K562 (cell line): ENCODE measurements around the gene BAD. TPM values are rescaled to one million over a fixed set of nuclear protein-coding genes. Genes with fewer than 3 reads are reported as not detected.
A peak's percentile ranks its signal among the peaks of the same experiment; 100 is the strongest.

ENCODE experiments used
- ATAC-seq: fragments of 200-7000 bp; cut with Tn5 transposase; 3 replicates; pipeline ENCODE4 v1.9.1; 2020; ENCODE audit warnings: moderate library complexity
- BruUV-seq: library from RNA; stranded (reverse); fragments of 400-500 nt; replicated peaks from 2 replicates; lab custom pipeline; 2021; lab: Mats Ljungman, UMichigan
- CTCF ChIA-PET: fragments of 300-600 bp; formaldehyde crosslinking; extraction: SDS; loops from one replicate; lab custom pipeline; 2021; ENCODE audit warnings: low intra/inter-chr PET ratio; lab: Yijun Ruan, JAX
- POLR2A ChIA-PET: fragments of 300-600, 350-650 bp; sonication (Branson Sonifier 250); formaldehyde crosslinking; extraction: SDS; loops from one replicate; lab custom pipeline; 2021; ENCODE audit warnings: antibody characterized with exemption, inconsistent platforms; lab: Yijun Ruan, JAX
- DNase-seq, 4 experiments: peaks; one replicate each; pipeline versions ENCODE4 v3.0.0 to v3.0.0-alpha.2; 2011 to 2018; ENCODE audit warnings: low spot score in 3 of 4, mixed read lengths in 3 of 4; ENCODE audit errors: extremely low read depth in 1 of 4
- FAIRE-seq: peaks from 2 replicates; lab custom pipeline; 2011; peaks lifted over from hg19 to GRCh38; lab: Jason Lieb, UNC
- H2AFZ ChIP-seq: 2 replicates; pipeline ENCODE4 v1.6.0; 2011; ENCODE audit warnings: low read depth, low read length, control low read depth, inconsistent platforms
- H3K27ac ChIP-seq: fragments of 200-600 bp; 3 replicates; pipeline ENCODE4 v1.8.0; 2011; ENCODE audit warnings: low read depth, mild to moderate bottlenecking, control low read depth, inconsistent platforms, low read length, moderate library complexity, mixed read lengths; ENCODE audit errors: extremely low read depth
- H3K27me3 ChIP-seq, 2 experiments: fragments of 300-600 bp in 1 of 2; 2 replicates in 1 of 2; 3 replicates in 1 of 2; pipeline versions ENCODE4 v1.6.0 to v1.8.0; 2011; ENCODE audit warnings: inconsistent platforms in 2 of 2, low read length in 2 of 2, mild to moderate bottlenecking in 1 of 2, mixed read lengths in 1 of 2, moderate library complexity in 1 of 2; ENCODE audit not compliant: control insufficient read depth in 2 of 2, insufficient read depth in 2 of 2
- H3K36me3 ChIP-seq: fragments of 300-600 bp; 3 replicates; pipeline ENCODE4 v1.8.0; 2011; ENCODE audit warnings: mild to moderate bottlenecking, low read length, inconsistent platforms; ENCODE audit not compliant: control insufficient read depth, insufficient read depth
- H3K4me1 ChIP-seq, 2 experiments: fragments of 200-600 bp in 1 of 2; replicated peaks in 1 of 2; 2 replicates in 1 of 2; 3 replicates in 1 of 2; pipeline versions ENCODE4 v1.5.1 to v1.8.0; 2011; ENCODE audit warnings: inconsistent platforms in 2 of 2, low read length in 2 of 2, mild to moderate bottlenecking in 1 of 2, mixed read lengths in 1 of 2, moderate library complexity in 1 of 2; ENCODE audit not compliant: control insufficient read depth in 2 of 2, insufficient read depth in 2 of 2
- H3K4me2 ChIP-seq: 2 replicates; pipeline ENCODE4 v1.6.1; 2011; ENCODE audit warnings: low read length, control low read depth, inconsistent platforms, mixed read lengths; ENCODE audit not compliant: insufficient read depth
- H3K4me3 ChIP-seq: fragments of 200-600 bp; sonication (generic), shearing (Covaris generic); 2 replicates; pipeline ENCODE4 v1.5.1; 2016; ENCODE audit warnings: control low read depth, inconsistent platforms
- H3K79me2 ChIP-seq: fragments of 200-600 bp; 3 replicates; pipeline ENCODE4 v1.8.0; 2011; ENCODE audit warnings: low read length, inconsistent platforms; ENCODE audit not compliant: control insufficient read depth, insufficient read depth
- H3K9ac ChIP-seq, 2 experiments: 2 replicates each; pipeline versions ENCODE4 v1.6.0 to v1.6.1; 2011; ENCODE audit warnings: low read depth in 2 of 2, low read length in 2 of 2, control low read depth in 1 of 2, inconsistent platforms in 1 of 2, mild to moderate bottlenecking in 1 of 2, mixed read lengths in 1 of 2; ENCODE audit not compliant: insufficient read depth in 1 of 2
- H3K9me1 ChIP-seq: one replicate; pipeline ENCODE4 v1.6.0; 2011; ENCODE audit warnings: inconsistent platforms, mild to moderate bottlenecking, low read length, moderate library complexity; ENCODE audit not compliant: control insufficient read depth, insufficient read depth
- H3K9me3 ChIP-seq: replicated peaks from 2 replicates; pipeline ENCODE4 v1.5.1; 2011; ENCODE audit warnings: low read depth, low read length, inconsistent platforms; ENCODE audit not compliant: control insufficient read depth, insufficient read depth
- H4K20me1 ChIP-seq: replicated peaks from 2 replicates; pipeline ENCODE4 v1.6.1; 2011; ENCODE audit warnings: low read length, inconsistent platforms, mixed read lengths; ENCODE audit not compliant: control insufficient read depth, insufficient read depth
- POLR2G ChIP-seq: fragments of 200-400 bp; formaldehyde crosslinking; IDR thresholded peaks from 2 replicates; pipeline ENCODE4 v1.6.1; 2017; ENCODE audit warnings: low read depth, mild to moderate bottlenecking, antibody characterized with exemption, low read length, moderate library complexity
- WGBS: fragments of 100-300 bp; shearing (Covaris generic); methylation state at CpG from one replicate; pipeline ENCODE4 v1.1.6; 2016; ENCODE audit warnings: low coverage, mixed read lengths; ENCODE audit not compliant: insufficient coverage; ENCODE audit errors: missing lambda C conversion rate; 5-methylcytosine and 5-hydroxymethylcytosine counted together
- in situ Hi-C: fragments of 300-500 bp; cut with MboI; formaldehyde crosslinking; loops from 4 replicates; pipeline ENCODE4 v1.15.0; 2018; ENCODE audit warnings: inconsistent platforms, mixed read lengths
- intact Hi-C: fragments of 100-400 bp; cut with micrococcal nuclease; formaldehyde crosslinking; loops from 2 replicates; pipeline ENCODE4 v1.14.2; 2022
- polyA plus RNA-seq, 8 experiments: library from polyadenylated mRNA; depleted of rRNA in 4 of 8; stranded (reverse) in 5 of 8; unstranded in 3 of 8; fragments of >200 nt; fragmentation: Nextera tagmentation in 2 of 8; fragmentation: Illumina TruSeq in 1 of 8; extraction: Ambion mirVana in 2 of 8; extraction: Trizol in 1 of 8; gene quantifications; 2 replicates each; pipeline versions ENCODE4 v1.2.1 to v1.2.3, GENCODE V29; 2011 to 2014; ENCODE audit warnings: inconsistent platforms in 1 of 8, missing spikeins in 1 of 8
- total RNA-seq, 7 experiments: library from RNA; depleted of rRNA in 6 of 7; stranded (reverse); fragments of >200 nt in 6 of 7; fragmentation: Illumina TruSeq in 2 of 7; extraction: Trizol in 2 of 7; gene quantifications; 2 replicates each; pipeline versions ENCODE4 v1.2.1 to v1.2.3, GENCODE V29; 2011 to 2021; ENCODE audit warnings: low replicate concordance in 1 of 7
- TF ChIP-seq, protein P1 (sequence below): fragments of 250-450 bp; sonication (Bioruptor Pico); IDR thresholded peaks from 2 replicates; pipeline ENCODE4 v1.4.0; 2020
- TF ChIP-seq, protein P2 (sequence below): sonication (generic); formaldehyde crosslinking; IDR thresholded peaks from 2 replicates; pipeline ENCODE4 v1.8.0; 2022; ENCODE audit warnings: mild to moderate bottlenecking, missing genetic modification reagents

BAD gene
- total and polyA plus RNA-seq, 9 of the 15 experiments (the other 6 are each of a cell fraction or from before 2014, with no cell fraction given), result 0.61 to 45.6 (median 11.8) TPM

DNA sequence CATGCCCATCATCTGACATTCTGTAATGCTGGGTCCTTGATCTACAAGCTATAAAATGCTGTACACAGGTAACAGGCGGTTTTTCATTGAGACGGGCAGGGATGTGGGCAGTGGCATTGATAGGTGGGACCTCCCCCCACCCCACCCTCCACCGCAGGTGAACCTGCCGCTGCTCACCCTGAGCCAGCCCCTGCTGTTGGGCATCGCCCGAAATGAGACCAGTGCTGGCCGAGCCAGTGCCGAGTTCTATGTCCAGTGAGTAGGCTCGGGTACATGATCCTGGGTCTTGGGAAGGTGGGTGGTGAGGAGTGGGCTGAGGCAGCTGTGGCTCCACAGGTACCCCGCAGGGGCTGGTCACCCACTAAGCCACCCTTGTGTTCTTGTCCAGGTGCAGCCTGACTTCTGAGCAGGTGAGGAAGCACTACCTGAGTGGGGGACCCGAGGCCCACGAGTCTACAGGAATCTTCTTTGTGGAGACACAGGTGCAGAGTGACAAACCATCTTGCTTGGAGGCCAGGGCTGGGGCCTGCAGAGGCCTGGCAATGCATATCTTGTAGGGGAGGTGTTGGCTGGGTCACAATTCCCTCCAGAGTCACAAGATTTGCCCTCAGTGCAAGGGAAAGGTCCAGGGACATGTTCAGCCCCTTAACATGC, 55.2 kb downstream of the BAD start:
- Histone ChIP-seq H3K9me1 (peaks cover 5% of the 10 kb centered on the region), H3K4me3 (peak overlapping the region; percentile 76; the same call in 1 of the 2 replicates), H3K9ac (peak overlapping the region; percentile 91 to 96), H3K4me1 (peaks cover 29 to 86% of the 10 kb centered on the region in 2 experiments), H3K27ac (peak overlapping the region; percentile 92), H3K4me2 (peak overlapping the region; percentile 95), H3K27me3 (no peaks in the 10 kb centered on the region), H2AFZ (no peak overlapping the region), H3K9me3 (no peaks in the 10 kb centered on the region), H4K20me1 (no peaks in the 10 kb centered on the region), H3K79me2 (peaks cover 55% of the 10 kb centered on the region), H3K36me3 (peaks cover 18% of the 10 kb centered on the region; the same call in 2 of the 3 replicates)
- FAIRE-seq, result no peak
- no TSS peak for BruUV-seq
- intact Hi-C loops, result no loop called here
- WGBS, result 77% methylated on average over 12 of the region's 12 CpGs
- POLR2A ChIA-PET, result interaction anchor here (0.9 to 1.0 kb wide), 3 partner anchors 10 to 255 kb away, joined by 3 read pairs; partner anchors contain the start of genes COX8A and FERMT3
- CTCF ChIA-PET, result no interaction called here
- in situ Hi-C loops, result no loop called here
- ATAC-seq, result no peak
- DNase-seq, result no peak
- TF ChIP-seq, protein P1, sequence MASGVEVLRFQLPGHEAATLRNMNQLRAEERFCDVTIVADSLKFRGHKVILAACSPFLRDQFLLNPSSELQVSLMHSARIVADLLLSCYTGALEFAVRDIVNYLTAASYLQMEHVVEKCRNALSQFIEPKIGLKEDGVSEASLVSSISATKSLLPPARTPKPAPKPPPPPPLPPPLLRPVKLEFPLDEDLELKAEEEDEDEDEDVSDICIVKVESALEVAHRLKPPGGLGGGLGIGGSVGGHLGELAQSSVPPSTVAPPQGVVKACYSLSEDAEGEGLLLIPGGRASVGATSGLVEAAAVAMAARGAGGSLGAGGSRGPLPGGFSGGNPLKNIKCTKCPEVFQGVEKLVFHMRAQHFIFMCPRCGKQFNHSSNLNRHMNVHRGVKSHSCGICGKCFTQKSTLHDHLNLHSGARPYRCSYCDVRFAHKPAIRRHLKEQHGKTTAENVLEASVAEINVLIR, result no peak
- TF ChIP-seq, protein P2, sequence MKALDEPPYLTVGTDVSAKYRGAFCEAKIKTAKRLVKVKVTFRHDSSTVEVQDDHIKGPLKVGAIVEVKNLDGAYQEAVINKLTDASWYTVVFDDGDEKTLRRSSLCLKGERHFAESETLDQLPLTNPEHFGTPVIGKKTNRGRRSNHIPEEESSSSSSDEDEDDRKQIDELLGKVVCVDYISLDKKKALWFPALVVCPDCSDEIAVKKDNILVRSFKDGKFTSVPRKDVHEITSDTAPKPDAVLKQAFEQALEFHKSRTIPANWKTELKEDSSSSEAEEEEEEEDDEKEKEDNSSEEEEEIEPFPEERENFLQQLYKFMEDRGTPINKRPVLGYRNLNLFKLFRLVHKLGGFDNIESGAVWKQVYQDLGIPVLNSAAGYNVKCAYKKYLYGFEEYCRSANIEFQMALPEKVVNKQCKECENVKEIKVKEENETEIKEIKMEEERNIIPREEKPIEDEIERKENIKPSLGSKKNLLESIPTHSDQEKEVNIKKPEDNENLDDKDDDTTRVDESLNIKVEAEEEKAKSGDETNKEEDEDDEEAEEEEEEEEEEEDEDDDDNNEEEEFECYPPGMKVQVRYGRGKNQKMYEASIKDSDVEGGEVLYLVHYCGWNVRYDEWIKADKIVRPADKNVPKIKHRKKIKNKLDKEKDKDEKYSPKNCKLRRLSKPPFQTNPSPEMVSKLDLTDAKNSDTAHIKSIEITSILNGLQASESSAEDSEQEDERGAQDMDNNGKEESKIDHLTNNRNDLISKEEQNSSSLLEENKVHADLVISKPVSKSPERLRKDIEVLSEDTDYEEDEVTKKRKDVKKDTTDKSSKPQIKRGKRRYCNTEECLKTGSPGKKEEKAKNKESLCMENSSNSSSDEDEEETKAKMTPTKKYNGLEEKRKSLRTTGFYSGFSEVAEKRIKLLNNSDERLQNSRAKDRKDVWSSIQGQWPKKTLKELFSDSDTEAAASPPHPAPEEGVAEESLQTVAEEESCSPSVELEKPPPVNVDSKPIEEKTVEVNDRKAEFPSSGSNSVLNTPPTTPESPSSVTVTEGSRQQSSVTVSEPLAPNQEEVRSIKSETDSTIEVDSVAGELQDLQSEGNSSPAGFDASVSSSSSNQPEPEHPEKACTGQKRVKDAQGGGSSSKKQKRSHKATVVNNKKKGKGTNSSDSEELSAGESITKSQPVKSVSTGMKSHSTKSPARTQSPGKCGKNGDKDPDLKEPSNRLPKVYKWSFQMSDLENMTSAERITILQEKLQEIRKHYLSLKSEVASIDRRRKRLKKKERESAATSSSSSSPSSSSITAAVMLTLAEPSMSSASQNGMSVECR (CRISPR knock-in tag), result 0 out of 2 replicates have a peak, but pooled peaks have one; percentile 5
- peak; percentile 41 for TF ChIP-seq POLR2G
